Gastroesophageal sphincter (tissue), 4 donors: Measurements from ENCODE around the gene WFDC9. TPM values are rescaled to one million over a fixed set of nuclear protein-coding genes. Genes with fewer than 3 reads are reported as not detected.

ENCODE experiments used
- ATAC-seq: fragments of 150-250 bp; one replicate; pipeline ENCODE4 v1.9.1; 2016; ENCODE audit warnings: mild to moderate bottlenecking, moderate library complexity
- H3K27ac ChIP-seq, 4 donors: fragments of 200-600 bp; sonication (generic) in 3 of 4; 1 replicate in 3 of 4; 2 replicates in 1 of 4; pipeline ENCODE4 v1.5.1; 2016 to 2019
- H3K27me3 ChIP-seq: fragments of 200-600 bp; sonication (generic); one replicate; pipeline ENCODE4 v1.5.1; 2019
- H3K36me3 ChIP-seq, 2 donors: fragments of 200-600 bp; sonication (generic); one replicate each; pipeline ENCODE4 v1.5.1; 2019; ENCODE audit warnings: control low read depth in 1 of 2
- H3K4me1 ChIP-seq, 3 donors: fragments of 200-600 bp; sonication (generic); 1 replicate in 2 of 3; 2 replicates in 1 of 3; pipeline ENCODE4 v1.5.1; 2016 to 2019; ENCODE audit warnings: control low read depth in 2 of 3
- H3K4me3 ChIP-seq, 2 donors: fragments of 200-600 bp; sonication (generic); one replicate each; pipeline ENCODE4 v1.5.1; 2019; ENCODE audit warnings: mild to moderate bottlenecking in 1 of 2, moderate library complexity in 1 of 2
- H3K9me3 ChIP-seq, 3 donors: fragments of 200-600 bp; sonication (generic); one replicate each; pipeline ENCODE4 v1.5.1; 2017 to 2019; ENCODE audit warnings: control low read depth in 2 of 3
- EP300 ChIP-seq: sonication (generic); formaldehyde crosslinking; IDR thresholded peaks from one replicate; pipeline ENCODE4 v1.6.1; 2017; ENCODE audit warnings: antibody characterized with exemption, mild to moderate bottlenecking
- POLR2A ChIP-seq, 2 donors: fragments of 450-650 bp; IDR thresholded peaks; one replicate each; pipeline ENCODE4 v1.6.1; 2017; ENCODE audit warnings: antibody characterized with exemption in 2 of 2, mild to moderate bottlenecking in 2 of 2, moderate library complexity in 1 of 2
- POLR2AphosphoS5 ChIP-seq: sonication (generic); formaldehyde crosslinking; IDR thresholded peaks from one replicate; pipeline ENCODE4 v1.6.1; 2017; ENCODE audit warnings: antibody characterized with exemption
- WGBS, 2 donors: methylation state at CpG; one replicate each; pipeline ENCODE4 v1.1.5; 2018; ENCODE audit warnings: low coverage in 1 of 2; 5-methylcytosine and 5-hydroxymethylcytosine counted together
- total RNA-seq, 4 donors: library from RNA; depleted of rRNA; stranded (reverse); fragments of >200 nt; gene quantifications; one replicate each; pipeline ENCODE4 v1.1.0, GENCODE V29; 2016
- TF ChIP-seq, protein P1 (sequence below), 4 experiments: fragments of 200-600 bp in 2 of 4; fragments of 450-650 bp in 2 of 4; sonication (generic) in 1 of 4; IDR thresholded peaks; one replicate each; pipeline ENCODE4 v1.5.1; 2017 to 2019; ENCODE audit warnings: antibody characterized with exemption in 4 of 4, mild to moderate bottlenecking in 2 of 4, moderate library complexity in 2 of 4

WFDC9 gene
- total RNA-seq, 4 donors from 2014 or later: not detected

DNA sequence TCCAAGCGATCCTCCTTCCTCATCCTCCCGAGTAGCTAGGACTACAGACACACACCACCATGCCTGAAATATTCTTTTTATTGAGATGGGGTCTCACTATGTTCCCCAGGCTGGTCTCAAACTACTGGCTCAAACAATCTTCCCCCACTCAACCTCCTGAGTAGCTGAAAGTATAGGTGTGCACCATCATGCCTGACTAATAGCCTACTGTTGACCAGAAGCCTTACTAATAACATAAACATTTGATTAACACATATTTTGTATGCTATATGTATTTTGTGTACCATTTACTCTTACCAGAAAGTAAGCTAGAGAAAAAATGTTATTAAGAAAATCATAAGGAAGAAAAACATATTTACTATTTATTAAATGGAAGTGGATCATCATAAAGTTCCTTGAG, 13.5 kb downstream of the WFDC9 start:
- peaks cover 6% of the 10 kb centered on the region for H3K27me3 ChIP-seq
- 92 to 97% methylated on average over 2 of the region's 2 CpGs for WGBS, 2 donors
- ATAC-seq: no peak
- TF ChIP-seq POLR2AphosphoS5 (no peak), EP300 (no peak), POLR2A (IDR thresholded peaks at IDR 0.05) (no peak)
- TF ChIP-seq, protein P1, sequence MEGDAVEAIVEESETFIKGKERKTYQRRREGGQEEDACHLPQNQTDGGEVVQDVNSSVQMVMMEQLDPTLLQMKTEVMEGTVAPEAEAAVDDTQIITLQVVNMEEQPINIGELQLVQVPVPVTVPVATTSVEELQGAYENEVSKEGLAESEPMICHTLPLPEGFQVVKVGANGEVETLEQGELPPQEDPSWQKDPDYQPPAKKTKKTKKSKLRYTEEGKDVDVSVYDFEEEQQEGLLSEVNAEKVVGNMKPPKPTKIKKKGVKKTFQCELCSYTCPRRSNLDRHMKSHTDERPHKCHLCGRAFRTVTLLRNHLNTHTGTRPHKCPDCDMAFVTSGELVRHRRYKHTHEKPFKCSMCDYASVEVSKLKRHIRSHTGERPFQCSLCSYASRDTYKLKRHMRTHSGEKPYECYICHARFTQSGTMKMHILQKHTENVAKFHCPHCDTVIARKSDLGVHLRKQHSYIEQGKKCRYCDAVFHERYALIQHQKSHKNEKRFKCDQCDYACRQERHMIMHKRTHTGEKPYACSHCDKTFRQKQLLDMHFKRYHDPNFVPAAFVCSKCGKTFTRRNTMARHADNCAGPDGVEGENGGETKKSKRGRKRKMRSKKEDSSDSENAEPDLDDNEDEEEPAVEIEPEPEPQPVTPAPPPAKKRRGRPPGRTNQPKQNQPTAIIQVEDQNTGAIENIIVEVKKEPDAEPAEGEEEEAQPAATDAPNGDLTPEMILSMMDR (IDR thresholded peaks at IDR 0.05): no peak
- no peaks in the 10 kb centered on the region for H3K36me3 ChIP-seq
- H3K4me1 ChIP-seq: no peaks in the 10 kb centered on the region
- no peak overlapping the region for H3K4me3 ChIP-seq
- H3K9me3 ChIP-seq: peaks cover 0 to 5% (median 0%) of the 10 kb centered on the region in 3 donors
- no peak overlapping the region for H3K27ac ChIP-seq

DNA sequence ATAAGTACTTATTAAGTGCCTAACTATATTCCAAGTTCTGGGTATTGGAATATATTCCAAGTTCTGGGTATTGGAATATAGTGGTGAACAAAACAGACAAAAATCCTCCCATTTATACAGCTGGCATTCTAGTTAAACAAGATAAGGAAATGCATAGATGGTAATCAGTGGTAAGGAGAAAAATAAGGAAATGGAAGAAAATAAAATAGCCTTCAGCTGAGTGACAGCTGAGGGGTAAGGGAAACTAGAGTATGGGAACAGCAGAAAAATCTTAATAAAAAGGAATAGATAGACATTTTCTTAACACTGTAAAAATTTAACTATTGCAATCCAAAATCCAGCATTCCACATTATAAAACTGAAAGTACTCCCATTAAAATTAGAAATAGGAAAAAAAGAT, 18.8 kb downstream of the WFDC9 start:
- peaks cover 26% of the 10 kb centered on the region for H3K27me3 ChIP-seq
- no peak overlapping the region for H3K4me3 ChIP-seq
- no peak overlapping the region for H3K27ac ChIP-seq
- ATAC-seq: no peak
- no peaks in the 10 kb centered on the region for H3K36me3 ChIP-seq
- TF ChIP-seq POLR2AphosphoS5 (no peak), EP300 (no peak), POLR2A (IDR thresholded peaks at IDR 0.05) (no peak)
- TF ChIP-seq, protein P1 (IDR thresholded peaks at IDR 0.05): no peak
- H3K4me1 ChIP-seq: no peaks in the 10 kb centered on the region
- H3K9me3 ChIP-seq: peaks cover 0 to 2% (median 0%) of the 10 kb centered on the region in 3 donors

DNA sequence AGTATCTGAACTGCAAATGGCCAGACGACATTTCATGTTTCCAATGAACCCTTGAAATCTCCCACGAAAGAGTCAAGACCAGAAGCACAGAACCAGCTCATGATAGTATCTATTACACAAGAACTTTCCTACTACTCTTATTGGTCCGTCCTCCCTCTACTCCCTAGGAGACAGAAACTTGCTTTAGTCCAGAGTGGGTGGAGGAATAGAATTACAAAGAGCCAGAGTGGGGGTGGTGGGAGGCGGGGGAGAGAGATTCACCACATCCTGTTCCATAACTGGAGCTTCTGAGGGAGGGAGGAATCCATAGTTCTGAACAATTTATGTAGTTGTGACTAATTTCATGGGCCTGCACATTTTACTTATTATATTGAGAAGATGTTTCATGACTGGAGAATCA, 20.0 kb downstream of the WFDC9 start:
- Histone ChIP-seq H3K36me3 (no peaks in the 10 kb centered on the region), H3K4me3 (no peak overlapping the region), H3K4me1 (no peaks in the 10 kb centered on the region), H3K9me3 (peaks cover 0 to 13% (median 0%) of the 10 kb centered on the region in 3 donors), H3K27me3 (peaks cover 26% of the 10 kb centered on the region), H3K27ac (no peak overlapping the region)
- TF ChIP-seq POLR2A (IDR thresholded peaks at IDR 0.05) (no peak), EP300 (no peak), POLR2AphosphoS5 (no peak)
- TF ChIP-seq, protein P1 (IDR thresholded peaks at IDR 0.05): no peak
- ATAC-seq: no peak
- WGBS, 2 donors: 62 to 63% methylated on average over 3 to 4 of the region's 4 CpGs

DNA sequence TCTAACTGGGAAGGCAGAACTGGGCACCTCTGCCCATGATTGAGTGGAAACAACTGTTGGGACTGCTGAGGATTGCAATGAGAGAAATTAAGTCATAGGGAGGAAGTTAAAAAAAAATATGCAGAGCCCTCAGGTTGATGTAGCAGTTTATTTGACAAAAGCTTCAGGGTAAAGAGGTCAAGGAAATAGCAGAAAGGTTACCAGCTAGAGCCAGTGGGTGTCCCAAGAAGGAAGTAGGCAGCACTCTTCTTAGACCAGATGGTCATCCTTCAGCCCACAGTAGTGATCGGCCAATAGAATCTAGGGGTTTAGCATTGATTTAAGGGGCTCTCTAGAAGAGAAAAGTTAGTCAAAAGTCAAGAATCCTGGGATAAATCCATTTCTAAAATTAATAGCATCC, 23.3 kb downstream of the WFDC9 start:
- Histone ChIP-seq H3K4me1 (no peaks in the 10 kb centered on the region), H3K9me3 (peaks cover 0 to 25% (median 0%) of the 10 kb centered on the region in 3 donors), H3K36me3 (no peaks in the 10 kb centered on the region), H3K4me3 (no peak overlapping the region), H3K27ac (no peak overlapping the region), H3K27me3 (peaks cover 20% of the 10 kb centered on the region)
- 100% methylated on average over 1 of the region's 1 CpG for WGBS, 2 donors
- TF ChIP-seq, protein P1 (IDR thresholded peaks at IDR 0.05): no peak
- TF ChIP-seq EP300 (no peak), POLR2AphosphoS5 (no peak), POLR2A (IDR thresholded peaks at IDR 0.05) (no peak)
- no peak for ATAC-seq

DNA sequence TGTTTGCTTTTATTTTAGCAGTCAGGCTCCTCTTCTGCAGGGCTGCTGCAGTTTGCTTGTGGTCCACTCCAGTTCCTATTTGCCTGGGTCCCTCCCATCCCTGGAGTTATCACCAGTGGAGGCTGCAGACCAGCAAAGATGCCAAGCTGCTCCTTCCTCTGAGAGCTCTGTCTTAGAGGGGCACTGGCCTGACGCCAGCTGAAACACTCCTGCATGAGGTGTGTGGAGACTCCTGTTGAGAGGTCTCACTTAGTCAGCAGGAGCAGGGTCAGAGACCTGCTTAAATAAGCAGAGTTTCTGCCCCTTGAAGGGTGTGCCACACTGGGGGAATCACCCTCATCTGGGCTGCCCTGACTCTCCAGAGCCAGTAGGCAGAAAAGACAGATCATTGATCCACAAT, 35.8 kb downstream of the WFDC9 start:
- Histone ChIP-seq H3K36me3 (no peaks in the 10 kb centered on the region), H3K27me3 (peaks cover 38% of the 10 kb centered on the region), H3K27ac (no peak overlapping the region), H3K4me3 (no peak overlapping the region), H3K4me1 (no peaks in the 10 kb centered on the region), H3K9me3 (peaks cover 0 to 13% (median 0%) of the 10 kb centered on the region in 3 donors)
- no CpG with 5 or more reads among the region's 1 CpG for WGBS, 2 donors
- no peak for ATAC-seq
- TF ChIP-seq POLR2AphosphoS5 (no peak), EP300 (no peak), POLR2A (IDR thresholded peaks at IDR 0.05) (no peak)
- TF ChIP-seq, protein P1 (IDR thresholded peaks at IDR 0.05): no peak
